Ascending aorta (tissue), 2 donors: ENCODE results near the gene SLC29A3. TPM values are rescaled to one million over a fixed set of nuclear protein-coding genes. Genes with fewer than 3 reads are reported as not detected.

Source experiments
- DNase-seq, 2 donors: peaks; one replicate each; pipeline ENCODE4 v3.0.0-alpha.2; 2019; ENCODE audit warnings: low spot score in 2 of 2
- H3K27ac ChIP-seq, 2 donors: fragments of 200-600 bp; sonication (generic); one replicate each; pipeline ENCODE4 v1.5.1; 2016 to 2017; ENCODE audit warnings: mild to moderate bottlenecking in 1 of 2
- H3K27me3 ChIP-seq: fragments of 200-600 bp; sonication (generic); one replicate; pipeline ENCODE4 v1.5.1; 2017
- H3K36me3 ChIP-seq, 2 donors: fragments of 200-600 bp; sonication (generic); one replicate each; pipeline ENCODE4 v1.5.1; 2016
- H3K4me1 ChIP-seq, 2 donors: fragments of 200-600 bp; sonication (generic); one replicate each; pipeline ENCODE4 v1.5.1; 2016 to 2017; ENCODE audit warnings: mild to moderate bottlenecking in 1 of 2
- H3K4me3 ChIP-seq, 2 donors: fragments of 200-600 bp; sonication (generic); one replicate each; pipeline ENCODE4 v1.5.1; 2016 to 2017; ENCODE audit warnings: mild to moderate bottlenecking in 1 of 2
- H3K9me3 ChIP-seq, 2 donors: fragments of 200-600 bp; sonication (generic); one replicate each; pipeline ENCODE4 v1.5.1; 2016
- CTCF ChIP-seq, 3 experiments: fragments of 200-600 bp in 2 of 3; fragments of 450-650 bp in 1 of 3; sonication (generic) in 2 of 3; IDR thresholded peaks; one replicate each; pipeline ENCODE4 v1.5.1; 2016 to 2019; ENCODE audit warnings: antibody characterized with exemption in 3 of 3, mild to moderate bottlenecking in 1 of 3, moderate library complexity in 1 of 3
- intact Hi-C: fragments of 100-400 bp; cut with DNase I; formaldehyde crosslinking; loops from one replicate; pipeline ENCODE4 v1.15.1; 2023
- total RNA-seq: library from RNA; depleted of rRNA; stranded (reverse); fragments of >200 nt; gene quantifications from one replicate; pipeline ENCODE4 v1.1.0, GENCODE V29; 2016

SLC29A3 gene
- total RNA-seq, 1 donor from 2014 or later = 0.64 TPM

DNA sequence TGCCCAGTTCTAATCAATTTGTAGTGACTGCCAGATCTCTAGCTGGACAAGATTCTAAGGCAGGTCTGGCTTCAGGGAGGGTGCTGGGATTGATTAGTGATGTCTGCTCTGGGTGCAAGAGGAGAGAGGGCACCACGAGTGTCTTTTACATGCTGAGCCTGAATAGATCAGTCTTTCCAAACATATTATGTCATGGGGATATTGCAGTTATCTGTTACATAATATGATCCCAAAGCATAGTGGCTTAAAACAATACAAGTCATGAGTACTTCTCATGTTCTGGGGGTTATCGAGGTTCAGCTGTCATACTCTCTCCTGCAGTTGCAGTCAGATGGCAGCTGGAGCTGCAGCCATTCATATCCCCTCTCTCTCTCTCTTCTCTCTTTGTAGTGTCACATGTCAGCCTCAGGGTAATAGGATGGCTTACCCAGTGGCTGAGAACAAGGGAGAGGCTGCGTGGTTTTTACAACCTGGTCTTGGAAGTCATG, 26.0 kb downstream of the SLC29A3 start:
- H3K9me3 ChIP-seq = no peaks in the 10 kb centered on the region
- no peak for DNase-seq
- H3K4me1 ChIP-seq = no peaks in the 10 kb centered on the region
- no peak overlapping the region for H3K4me3 ChIP-seq
- no peak for TF ChIP-seq CTCF (IDR thresholded peaks at IDR 0.05)
- H3K27me3 ChIP-seq = no peaks in the 10 kb centered on the region
- no peaks in the 10 kb centered on the region for H3K36me3 ChIP-seq
- H3K27ac ChIP-seq = no peak overlapping the region
- intact Hi-C loops = no loop called here

GRCh38 chr10:71345694-71346093, 26.6 kb downstream of the SLC29A3 start:
- no peaks in the 10 kb centered on the region for H3K27me3 ChIP-seq
- no peak overlapping the region for H3K27ac ChIP-seq
- no peaks in the 10 kb centered on the region for H3K9me3 ChIP-seq
- no peak overlapping the region for H3K4me3 ChIP-seq
- no peak for TF ChIP-seq CTCF (IDR thresholded peaks at IDR 0.05)
- H3K4me1 ChIP-seq = no peaks in the 10 kb centered on the region
- H3K36me3 ChIP-seq = no peaks in the 10 kb centered on the region
- no peak for DNase-seq
- intact Hi-C loops = no loop called here

DNA sequence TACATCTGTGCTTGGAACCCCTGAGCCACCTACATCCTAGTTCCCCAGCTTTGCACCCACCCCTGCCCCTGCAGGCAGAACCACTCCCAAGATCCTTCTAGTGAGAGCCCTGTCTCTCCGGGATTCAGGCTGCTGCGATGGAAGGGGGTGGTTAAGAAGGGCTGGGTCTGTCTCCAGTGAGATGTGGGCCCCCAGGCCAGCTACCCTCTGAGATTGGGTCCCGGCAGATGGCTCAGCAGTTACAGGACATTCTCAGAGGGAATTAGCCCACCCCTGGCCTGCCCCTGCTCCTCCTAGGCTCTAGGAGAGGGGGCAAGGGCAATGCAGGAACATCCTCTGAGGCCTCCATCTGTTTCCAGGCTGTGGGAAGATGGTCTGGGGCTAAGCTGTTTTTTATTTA, 27.7 kb downstream of the SLC29A3 start:
- Histone ChIP-seq H3K36me3 (peaks cover 0 to 3% of the 10 kb centered on the region in 2 donors), H3K4me1 (no peaks in the 10 kb centered on the region), H3K9me3 (no peaks in the 10 kb centered on the region), H3K4me3 (no peak overlapping the region), H3K27ac (no peak overlapping the region), H3K27me3 (no peaks in the 10 kb centered on the region)
- intact Hi-C loops = no loop called here
- DNase-seq = no peak
- TF ChIP-seq CTCF (IDR thresholded peaks at IDR 0.05) = no peak

DNA sequence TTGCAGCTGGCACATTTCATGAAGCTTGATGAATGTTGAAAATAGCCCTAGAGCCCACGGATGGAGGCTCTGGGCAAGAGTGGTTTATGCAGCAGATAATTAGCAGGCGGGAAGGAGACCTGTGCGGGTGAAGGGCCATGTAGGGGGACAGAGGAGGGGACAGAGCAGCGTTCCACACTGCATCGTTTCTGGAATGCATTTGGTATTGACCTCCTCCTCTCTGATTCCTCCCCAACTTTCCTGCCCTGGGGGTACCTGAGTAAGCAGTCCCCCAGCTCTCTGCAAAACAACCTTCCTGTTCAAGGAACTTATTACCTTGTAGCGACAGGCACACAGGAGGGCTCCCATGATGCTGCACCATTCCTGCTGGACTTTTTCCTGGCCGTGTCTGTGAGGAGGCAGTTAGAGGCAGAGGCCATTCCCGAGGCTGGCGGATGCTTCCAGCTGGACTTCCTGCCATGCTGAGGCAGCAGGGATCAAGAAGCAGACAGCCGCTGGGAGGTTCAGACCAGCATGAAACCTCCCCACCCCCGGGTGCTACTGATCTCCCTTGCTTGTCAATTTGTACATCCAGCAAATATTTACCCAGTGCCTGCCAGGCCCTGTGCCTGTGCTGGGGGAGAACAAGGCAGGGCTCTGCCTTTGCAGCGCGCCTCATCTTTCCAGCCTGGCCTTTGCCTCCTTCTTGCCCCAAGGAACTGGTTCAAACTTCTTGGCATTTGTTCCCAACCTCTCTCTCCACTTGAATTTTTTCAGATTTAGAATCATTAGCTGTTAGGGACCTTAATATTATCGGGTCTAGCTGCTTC, 28.7 kb downstream of the SLC29A3 start:
- H3K4me1 ChIP-seq = no peaks in the 10 kb centered on the region

GRCh38 chr10:71348850-71349249, 29.8 kb downstream of the SLC29A3 start:
- intact Hi-C loops = no loop called here
- no peak for DNase-seq
- Histone ChIP-seq H3K4me1 (no peaks in the 10 kb centered on the region), H3K27ac (no peak overlapping the region), H3K27me3 (no peaks in the 10 kb centered on the region), H3K36me3 (peaks cover 0 to 14% of the 10 kb centered on the region in 2 donors), H3K4me3 (no peak overlapping the region), H3K9me3 (no peaks in the 10 kb centered on the region)
- no peak for TF ChIP-seq CTCF (IDR thresholded peaks at IDR 0.05)

More for the DNA sequence above, 28.7 kb downstream of the SLC29A3 start:
- Histone ChIP-seq H3K9me3 (no peaks in the 10 kb centered on the region), H3K4me3 (no peak overlapping the region), H3K36me3 (peaks cover 0 to 7% of the 10 kb centered on the region in 2 donors), H3K27ac (no peak overlapping the region), H3K27me3 (no peaks in the 10 kb centered on the region)
- TF ChIP-seq CTCF (IDR thresholded peaks at IDR 0.05) = no peak
- no peak for DNase-seq
- intact Hi-C loops = no loop called here
